Liver (tissue), 9 donors: ENCODE results near the gene OPTC. TPM values are rescaled to one million over a fixed set of nuclear protein-coding genes. Genes with fewer than 3 reads are reported as not detected.

ENCODE experiments used
- DNase-seq: peaks from one replicate; pipeline ENCODE4 v3.0.0-alpha.2; 2017; ENCODE audit warnings: low spot score
- H3K27ac ChIP-seq, 2 donors: one replicate each; pipeline ENCODE4 v1.7.0; 2013; ENCODE audit warnings: inconsistent platforms in 2 of 2, low read length in 2 of 2, control low read depth in 1 of 2, low read depth in 1 of 2, mild to moderate bottlenecking in 1 of 2
- H3K27me3 ChIP-seq, 4 donors: one replicate each; pipeline versions ENCODE4 v1.6.1 to v1.7.0; 2013; ENCODE audit warnings: low read length in 3 of 4, inconsistent platforms in 1 of 4, mild to moderate bottlenecking in 1 of 4, moderate library complexity in 1 of 4; ENCODE audit not compliant: control insufficient read depth in 4 of 4, insufficient read depth in 4 of 4
- H3K36me3 ChIP-seq, 4 donors: one replicate each; pipeline versions ENCODE4 v1.6.1 to v1.7.0; 2013; ENCODE audit warnings: low read length in 3 of 4, mild to moderate bottlenecking in 3 of 4, low read depth in 1 of 4, moderate library complexity in 1 of 4; ENCODE audit not compliant: control insufficient read depth in 4 of 4, insufficient read depth in 3 of 4
- H3K4me1 ChIP-seq, 4 donors: one replicate each; pipeline versions ENCODE4 v1.6.1 to v1.7.0; 2013; ENCODE audit warnings: low read length in 3 of 4, mild to moderate bottlenecking in 3 of 4, moderate library complexity in 1 of 4; ENCODE audit not compliant: control insufficient read depth in 4 of 4, insufficient read depth in 4 of 4
- H3K4me3 ChIP-seq, 3 donors: one replicate each; pipeline versions ENCODE4 v1.6.1 to v1.7.0; 2013; ENCODE audit warnings: low read length in 3 of 3, control low read depth in 1 of 3, low read depth in 1 of 3, mild to moderate bottlenecking in 1 of 3
- H3K9ac ChIP-seq, 2 donors: one replicate each; pipeline ENCODE4 v1.7.0; 2013; ENCODE audit warnings: low read length in 2 of 2, mild to moderate bottlenecking in 2 of 2, moderate library complexity in 2 of 2, control low read depth in 1 of 2, low read depth in 1 of 2
- H3K9me3 ChIP-seq, 4 donors: one replicate each; pipeline versions ENCODE4 v1.6.1 to v1.7.0; 2013; ENCODE audit warnings: low read length in 3 of 4; ENCODE audit not compliant: control insufficient read depth in 4 of 4
- EGR1 ChIP-seq, 2 donors: IDR thresholded peaks; 2 replicates each; pipeline ENCODE4 v1.6.1; 2016 to 2018; ENCODE audit warnings: antibody characterized with exemption in 2 of 2, low read depth in 2 of 2
- FOXA1 ChIP-seq: IDR thresholded peaks from 2 replicates; pipeline ENCODE4 v1.6.1; 2016; ENCODE audit warnings: antibody characterized with exemption
- FOXA2 ChIP-seq: IDR thresholded peaks from 2 replicates; pipeline ENCODE4 v1.6.1; 2016; ENCODE audit warnings: antibody characterized with exemption
- GABPA ChIP-seq, 2 donors: IDR thresholded peaks in 1 of 2; conservative IDR thresholded peaks in 1 of 2; 2 replicates each; pipeline ENCODE4 v1.6.1; 2016; ENCODE audit warnings: antibody characterized with exemption in 2 of 2, mild to moderate bottlenecking in 1 of 2, moderate library complexity in 1 of 2
- HNF4A ChIP-seq, 2 donors: conservative IDR thresholded peaks; 2 replicates each; pipeline ENCODE4 v1.6.1; 2016; ENCODE audit warnings: antibody characterized with exemption in 2 of 2, mild to moderate bottlenecking in 2 of 2
- HNF4G ChIP-seq: IDR thresholded peaks from 2 replicates; pipeline ENCODE4 v1.6.1; 2016; ENCODE audit warnings: antibody characterized with exemption
- JUND ChIP-seq, 2 donors: IDR thresholded peaks; 2 replicates each; pipeline ENCODE4 v1.6.1; 2016; ENCODE audit warnings: antibody characterized with exemption in 2 of 2
- RAD21 ChIP-seq, 2 donors: IDR thresholded peaks; 2 replicates each; pipeline ENCODE4 v1.6.1; 2016; ENCODE audit warnings: antibody characterized with exemption in 2 of 2, mild to moderate bottlenecking in 2 of 2
- RXRA ChIP-seq, 2 donors: IDR thresholded peaks; 2 replicates each; pipeline ENCODE4 v1.6.1; 2017 to 2018; ENCODE audit warnings: antibody characterized with exemption in 2 of 2, mild to moderate bottlenecking in 1 of 2
- SP1 ChIP-seq: IDR thresholded peaks from 2 replicates; pipeline ENCODE4 v1.6.1; 2018; ENCODE audit warnings: antibody characterized with exemption, mild to moderate bottlenecking
- TAF1 ChIP-seq: conservative IDR thresholded peaks from 2 replicates; pipeline ENCODE4 v1.6.1; 2016; ENCODE audit warnings: antibody characterized with exemption, mild to moderate bottlenecking
- YY1 ChIP-seq: IDR thresholded peaks from 2 replicates; pipeline ENCODE4 v1.6.1; 2016; ENCODE audit warnings: antibody characterized with exemption, mild to moderate bottlenecking
- WGBS: extraction: QIAGEN DNeasy Blood & Tissue Kit; methylation state at CpG from one replicate; pipeline ENCODE4 v1.1.7; 2013; 5-methylcytosine and 5-hydroxymethylcytosine counted together
- polyA plus RNA-seq, 2 donors: library from polyadenylated mRNA; stranded (reverse) in 1 of 2; unstranded in 1 of 2; fragments of 200-250 nt in 1 of 2; fragments of >200 nt in 1 of 2; fragmentation: Nextera tagmentation in 1 of 2; extraction: Ambion mirVana in 1 of 2; gene quantifications; one replicate each; pipeline versions ENCODE4 v1.2.1 to v1.2.3, GENCODE V29; 2013 to 2015
- total RNA-seq, 2 donors: library from RNA; depleted of rRNA; stranded (reverse); fragments of >200 nt; gene quantifications; one replicate each; pipeline ENCODE4 v1.2.3, GENCODE V29; 2014
- TF ChIP-seq, protein P1 (sequence below): fragments of 150-350 bp; IDR thresholded peaks from 2 replicates; pipeline ENCODE4 v1.5.1; 2017; ENCODE audit warnings: improper control_type of control experiment, low read depth, low read length; ENCODE audit not compliant: missing input control
- TF ChIP-seq, protein P2 (sequence below): IDR thresholded peaks from 2 replicates; pipeline ENCODE4 v1.6.1; 2016; ENCODE audit warnings: antibody characterized with exemption
- TF ChIP-seq, protein P3 (sequence below): IDR thresholded peaks from 2 replicates; pipeline ENCODE4 v1.6.1; 2016; ENCODE audit warnings: antibody characterized with exemption, mild to moderate bottlenecking
- TF ChIP-seq, protein P4 (sequence below): IDR thresholded peaks from 2 replicates; pipeline ENCODE4 v1.6.1; 2016; ENCODE audit warnings: antibody characterized with exemption
- donor health status: healthy.
- donor health status: healthy.
- donor health status: healthy.
- donor health status: healthy.
- donor health status: healthy.

Gene OPTC
- total and polyA plus RNA-seq, 4 donors: not detected

DNA sequence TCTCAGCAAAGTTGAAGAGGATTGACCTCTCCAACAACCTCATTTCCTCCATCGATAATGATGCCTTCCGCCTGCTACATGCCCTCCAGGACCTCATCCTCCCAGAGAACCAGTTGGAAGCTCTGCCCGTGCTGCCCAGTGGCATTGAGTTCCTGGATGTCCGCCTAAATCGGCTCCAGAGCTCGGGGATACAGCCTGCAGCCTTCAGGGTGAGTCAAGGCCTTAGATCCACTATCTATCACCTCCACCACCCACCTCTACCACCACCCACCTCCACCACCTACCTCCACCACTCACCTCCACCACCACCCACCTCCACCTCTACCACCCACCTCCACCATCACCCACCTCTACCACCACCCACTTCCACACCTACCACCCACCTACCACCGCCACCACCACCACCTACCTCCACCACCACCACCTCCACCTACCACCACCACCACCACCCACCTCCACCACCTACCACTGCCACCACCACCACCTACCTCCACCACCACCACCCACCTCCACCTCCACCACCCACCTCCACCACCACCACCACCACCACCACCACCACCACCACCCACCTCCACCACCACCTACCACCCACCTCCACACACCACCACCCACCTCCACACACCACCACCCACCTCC, 5.8 kb downstream of the OPTC start:
- TF ChIP-seq FOXA2: no peak
- TF ChIP-seq TAF1: no peak
- no peak for TF ChIP-seq FOXA1
- no peak for TF ChIP-seq HNF4G
- TF ChIP-seq, protein P1, sequence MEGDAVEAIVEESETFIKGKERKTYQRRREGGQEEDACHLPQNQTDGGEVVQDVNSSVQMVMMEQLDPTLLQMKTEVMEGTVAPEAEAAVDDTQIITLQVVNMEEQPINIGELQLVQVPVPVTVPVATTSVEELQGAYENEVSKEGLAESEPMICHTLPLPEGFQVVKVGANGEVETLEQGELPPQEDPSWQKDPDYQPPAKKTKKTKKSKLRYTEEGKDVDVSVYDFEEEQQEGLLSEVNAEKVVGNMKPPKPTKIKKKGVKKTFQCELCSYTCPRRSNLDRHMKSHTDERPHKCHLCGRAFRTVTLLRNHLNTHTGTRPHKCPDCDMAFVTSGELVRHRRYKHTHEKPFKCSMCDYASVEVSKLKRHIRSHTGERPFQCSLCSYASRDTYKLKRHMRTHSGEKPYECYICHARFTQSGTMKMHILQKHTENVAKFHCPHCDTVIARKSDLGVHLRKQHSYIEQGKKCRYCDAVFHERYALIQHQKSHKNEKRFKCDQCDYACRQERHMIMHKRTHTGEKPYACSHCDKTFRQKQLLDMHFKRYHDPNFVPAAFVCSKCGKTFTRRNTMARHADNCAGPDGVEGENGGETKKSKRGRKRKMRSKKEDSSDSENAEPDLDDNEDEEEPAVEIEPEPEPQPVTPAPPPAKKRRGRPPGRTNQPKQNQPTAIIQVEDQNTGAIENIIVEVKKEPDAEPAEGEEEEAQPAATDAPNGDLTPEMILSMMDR: no peak
- TF ChIP-seq, protein P2, sequence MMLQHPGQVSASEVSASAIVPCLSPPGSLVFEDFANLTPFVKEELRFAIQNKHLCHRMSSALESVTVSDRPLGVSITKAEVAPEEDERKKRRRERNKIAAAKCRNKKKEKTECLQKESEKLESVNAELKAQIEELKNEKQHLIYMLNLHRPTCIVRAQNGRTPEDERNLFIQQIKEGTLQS: no peak
- no peak for TF ChIP-seq JUND (IDR thresholded peaks at IDR 0.05)
- no peak for TF ChIP-seq HNF4A (conservative IDR thresholded peaks at IDR 0.05)
- TF ChIP-seq, protein P3, sequence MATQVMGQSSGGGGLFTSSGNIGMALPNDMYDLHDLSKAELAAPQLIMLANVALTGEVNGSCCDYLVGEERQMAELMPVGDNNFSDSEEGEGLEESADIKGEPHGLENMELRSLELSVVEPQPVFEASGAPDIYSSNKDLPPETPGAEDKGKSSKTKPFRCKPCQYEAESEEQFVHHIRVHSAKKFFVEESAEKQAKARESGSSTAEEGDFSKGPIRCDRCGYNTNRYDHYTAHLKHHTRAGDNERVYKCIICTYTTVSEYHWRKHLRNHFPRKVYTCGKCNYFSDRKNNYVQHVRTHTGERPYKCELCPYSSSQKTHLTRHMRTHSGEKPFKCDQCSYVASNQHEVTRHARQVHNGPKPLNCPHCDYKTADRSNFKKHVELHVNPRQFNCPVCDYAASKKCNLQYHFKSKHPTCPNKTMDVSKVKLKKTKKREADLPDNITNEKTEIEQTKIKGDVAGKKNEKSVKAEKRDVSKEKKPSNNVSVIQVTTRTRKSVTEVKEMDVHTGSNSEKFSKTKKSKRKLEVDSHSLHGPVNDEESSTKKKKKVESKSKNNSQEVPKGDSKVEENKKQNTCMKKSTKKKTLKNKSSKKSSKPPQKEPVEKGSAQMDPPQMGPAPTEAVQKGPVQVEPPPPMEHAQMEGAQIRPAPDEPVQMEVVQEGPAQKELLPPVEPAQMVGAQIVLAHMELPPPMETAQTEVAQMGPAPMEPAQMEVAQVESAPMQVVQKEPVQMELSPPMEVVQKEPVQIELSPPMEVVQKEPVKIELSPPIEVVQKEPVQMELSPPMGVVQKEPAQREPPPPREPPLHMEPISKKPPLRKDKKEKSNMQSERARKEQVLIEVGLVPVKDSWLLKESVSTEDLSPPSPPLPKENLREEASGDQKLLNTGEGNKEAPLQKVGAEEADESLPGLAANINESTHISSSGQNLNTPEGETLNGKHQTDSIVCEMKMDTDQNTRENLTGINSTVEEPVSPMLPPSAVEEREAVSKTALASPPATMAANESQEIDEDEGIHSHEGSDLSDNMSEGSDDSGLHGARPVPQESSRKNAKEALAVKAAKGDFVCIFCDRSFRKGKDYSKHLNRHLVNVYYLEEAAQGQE: no peak
- no peak for TF ChIP-seq YY1
- no peak for TF ChIP-seq RXRA (IDR thresholded peaks at IDR 0.05)
- TF ChIP-seq GABPA (IDR thresholded peaks at IDR 0.05 in 1 of 2, conservative IDR thresholded peaks at IDR 0.05 in 1 of 2): no peak
- TF ChIP-seq RAD21 (IDR thresholded peaks at IDR 0.05): no peak
- TF ChIP-seq EGR1 (IDR thresholded peaks at IDR 0.05; ENCODE audit: low read depth in 2 of 2): no peak
- no peak for TF ChIP-seq SP1
- TF ChIP-seq, protein P4, sequence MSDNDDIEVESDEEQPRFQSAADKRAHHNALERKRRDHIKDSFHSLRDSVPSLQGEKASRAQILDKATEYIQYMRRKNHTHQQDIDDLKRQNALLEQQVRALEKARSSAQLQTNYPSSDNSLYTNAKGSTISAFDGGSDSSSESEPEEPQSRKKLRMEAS: no peak
- DNase-seq: no peak
- no peaks in the 10 kb centered on the region for H3K9me3 ChIP-seq
- H3K27me3 ChIP-seq: no peaks in the 10 kb centered on the region
- no peaks in the 10 kb centered on the region for H3K36me3 ChIP-seq
- no peak overlapping the region for H3K27ac ChIP-seq
- H3K4me3 ChIP-seq: no peak overlapping the region
- H3K4me1 ChIP-seq: no peaks in the 10 kb centered on the region
- H3K9ac ChIP-seq: no peak overlapping the region
- WGBS: 86% methylated on average over 7 of the region's 7 CpGs

DNA sequence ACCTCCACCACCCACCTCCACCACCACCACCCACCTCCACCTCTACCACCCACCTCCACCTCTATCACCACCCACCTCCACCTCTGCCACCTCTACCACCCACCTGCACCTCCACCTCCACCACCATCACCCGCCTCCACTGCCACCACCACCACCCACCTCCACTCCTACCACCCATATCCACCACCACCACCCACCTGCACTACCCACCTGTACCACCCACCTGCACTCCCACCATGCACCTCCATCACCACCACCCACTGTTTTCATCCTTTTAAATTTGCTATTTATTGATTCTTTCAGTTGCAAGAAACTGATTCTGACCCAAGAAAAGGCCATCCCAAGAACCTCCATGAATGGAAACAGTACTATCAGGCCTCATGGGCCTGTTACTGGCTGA, 6.3 kb downstream of the OPTC start:
- no peak for DNase-seq
- TF ChIP-seq, protein P3: no peak
- TF ChIP-seq, protein P2: no peak
- no peak for TF ChIP-seq YY1
- TF ChIP-seq JUND (IDR thresholded peaks at IDR 0.05): no peak
- TF ChIP-seq, protein P4: no peak
- TF ChIP-seq RAD21 (IDR thresholded peaks at IDR 0.05): no peak
- TF ChIP-seq HNF4G: no peak
- H3K27me3 ChIP-seq: no peaks in the 10 kb centered on the region
- no peaks in the 10 kb centered on the region for H3K36me3 ChIP-seq
- no peaks in the 10 kb centered on the region for H3K4me1 ChIP-seq
- WGBS: 96% methylated on average over 1 of the region's 1 CpG
- no peak overlapping the region for H3K9ac ChIP-seq
- H3K4me3 ChIP-seq: no peak overlapping the region
- H3K9me3 ChIP-seq: no peaks in the 10 kb centered on the region
- no peak overlapping the region for H3K27ac ChIP-seq
